Measurements from ENCODE around the gene NLGN1.

DNA sequence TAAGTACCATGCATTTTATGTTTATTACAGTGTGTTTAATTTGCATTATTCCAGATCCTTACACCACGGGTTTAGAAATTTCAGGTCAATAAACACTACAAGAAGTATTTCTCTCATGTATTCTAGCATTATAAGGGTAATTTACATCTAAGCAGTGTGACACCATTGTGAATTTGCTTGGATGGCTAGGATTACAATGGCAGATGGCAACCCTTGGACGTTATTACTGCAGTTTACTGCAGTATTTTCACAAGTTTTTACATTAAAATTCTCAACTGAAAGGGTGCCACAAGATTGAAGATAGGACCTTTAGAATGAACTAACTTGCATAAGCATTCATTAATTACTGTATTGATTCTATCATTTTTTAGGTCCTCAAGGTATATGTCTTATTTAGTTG is 538.8 kb downstream of the NLGN1 start:
- TF ChIP-seq CTCF (IDR thresholded peaks at IDR 0.05; ENCODE audit: poor library complexity) (no peak), EZH2 (IDR thresholded peaks at IDR 0.05; ENCODE audit: borderline replicate concordance) (no peak)

All from hepatocyte (in vitro differentiated cells).